Measurements from ENCODE around the gene ATP5PD.
A peak's percentile ranks its signal among the peaks of the same experiment; 100 is the strongest.
"Not testable (repeated sequence)": the region's sequence is repeated elsewhere in the genome, so short reads cannot be mapped to it uniquely, and the experiment has no call there.

The ATP5PD gene

GRCh38 chr17:75033346-75034235, 13.2 kb downstream of the ATP5PD start:
- no peak for DNase-seq (ENCODE audit: insufficient read length, low spot score)
- FAIRE-seq: no peak
- TF ChIP-seq CTCF (IDR thresholded peaks at IDR 0.05; ENCODE audit: insufficient read depth, missing control alignments): no peak

- no peak for TF ChIP-seq CTCF (IDR thresholded peaks at IDR 0.05; ENCODE audit: insufficient read depth, missing control alignments)
- DNase-seq (ENCODE audit: insufficient read length, low spot score) (no peak), FAIRE-seq (no peak)
These were observed 14.0 kb downstream of the ATP5PD start for GRCh38 chr17:75032720-75033280.

GRCh38 chr17:75031972-75032719, 14.6 kb downstream of the ATP5PD start:
- FAIRE-seq (no peak), DNase-seq (ENCODE audit: insufficient read length, low spot score) (peak; percentile 69)
- no peak for TF ChIP-seq CTCF (IDR thresholded peaks at IDR 0.05; ENCODE audit: insufficient read depth, missing control alignments)

- TF ChIP-seq CTCF (IDR thresholded peaks at IDR 0.05; ENCODE audit: insufficient read depth, missing control alignments): no peak
- no peak for FAIRE-seq
- DNase-seq (ENCODE audit: insufficient read length, low spot score): no peak
These were observed 16.6 kb downstream of the ATP5PD start for GRCh38 chr17:75030161-75030560.

- FAIRE-seq: not testable (repeated sequence)
These were observed 20.1 kb downstream of the ATP5PD start for GRCh38 chr17:75026650-75027049.

GRCh38 chr17:75025398-75025734, 21.4 kb downstream of the ATP5PD start:
- DNase-seq (ENCODE audit: insufficient read length, low spot score); FAIRE-seq: not testable (repeated sequence)

More at GRCh38 chr17:75026650-75027049, 20.1 kb downstream of the ATP5PD start:
- DNase-seq (ENCODE audit: insufficient read length, low spot score): not testable (repeated sequence)

- FAIRE-seq: no peak
- no peak for DNase-seq (ENCODE audit: insufficient read length, low spot score)
- no peak for TF ChIP-seq CTCF (IDR thresholded peaks at IDR 0.05; ENCODE audit: insufficient read depth, missing control alignments)
These were observed 21.9 kb downstream of the ATP5PD start for GRCh38 chr17:75024686-75025397.
